GM21423 (cell line): ENCODE measurements around the gene AP2M1.

Experiments used
- ATAC-seq: cut with Tn5 transposase; IDR thresholded peaks from one replicate; pipeline ENCODE4 v1.9.1; 2021; ENCODE audit warnings: mild to moderate bottlenecking, moderate library complexity; ENCODE audit not compliant: unreplicated experiment

Gene AP2M1

DNA sequence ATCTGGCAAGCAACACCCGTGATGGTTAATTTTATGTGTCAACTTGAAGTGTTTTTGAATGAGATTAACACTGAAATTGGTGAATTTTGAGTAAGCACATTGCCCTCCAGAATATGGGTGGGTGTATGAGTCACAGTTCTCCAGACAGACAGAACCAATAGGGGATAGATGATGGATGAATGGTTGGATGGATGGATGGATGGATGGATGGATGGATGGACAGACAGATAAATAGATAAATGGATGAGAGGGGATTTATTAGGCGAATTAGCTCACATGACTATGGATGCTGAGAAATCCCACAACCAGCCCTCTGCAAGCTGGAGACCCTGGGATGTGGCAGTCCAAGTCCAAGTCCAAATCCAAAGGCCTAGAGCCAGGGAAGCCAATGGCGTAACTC, 49.3 kb downstream of the AP2M1 start:
- ATAC-seq: no peak

DNA sequence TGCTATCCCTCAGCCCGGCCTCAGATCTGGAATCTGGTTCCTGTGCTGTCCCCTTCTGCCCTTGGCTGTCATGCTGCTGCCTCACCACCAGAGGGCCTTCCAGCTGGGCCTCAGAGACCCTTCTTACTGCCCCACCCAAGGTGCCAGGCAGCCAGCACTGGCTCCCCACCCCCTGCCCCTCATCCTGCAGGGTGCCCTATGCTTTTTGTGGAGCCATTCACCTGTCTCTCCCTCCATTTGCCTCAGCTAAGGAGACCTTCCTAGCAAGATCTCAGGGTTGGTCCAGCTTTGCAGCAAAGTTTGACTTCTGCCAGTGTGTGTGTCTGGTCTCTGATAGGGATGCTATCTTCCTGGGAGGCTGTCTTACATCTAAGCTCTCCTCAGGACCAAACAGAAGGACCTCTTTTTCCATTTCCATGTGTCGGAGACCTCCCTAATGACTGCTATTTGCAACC, 52.9 kb downstream of the AP2M1 start:
- no peak for ATAC-seq

DNA sequence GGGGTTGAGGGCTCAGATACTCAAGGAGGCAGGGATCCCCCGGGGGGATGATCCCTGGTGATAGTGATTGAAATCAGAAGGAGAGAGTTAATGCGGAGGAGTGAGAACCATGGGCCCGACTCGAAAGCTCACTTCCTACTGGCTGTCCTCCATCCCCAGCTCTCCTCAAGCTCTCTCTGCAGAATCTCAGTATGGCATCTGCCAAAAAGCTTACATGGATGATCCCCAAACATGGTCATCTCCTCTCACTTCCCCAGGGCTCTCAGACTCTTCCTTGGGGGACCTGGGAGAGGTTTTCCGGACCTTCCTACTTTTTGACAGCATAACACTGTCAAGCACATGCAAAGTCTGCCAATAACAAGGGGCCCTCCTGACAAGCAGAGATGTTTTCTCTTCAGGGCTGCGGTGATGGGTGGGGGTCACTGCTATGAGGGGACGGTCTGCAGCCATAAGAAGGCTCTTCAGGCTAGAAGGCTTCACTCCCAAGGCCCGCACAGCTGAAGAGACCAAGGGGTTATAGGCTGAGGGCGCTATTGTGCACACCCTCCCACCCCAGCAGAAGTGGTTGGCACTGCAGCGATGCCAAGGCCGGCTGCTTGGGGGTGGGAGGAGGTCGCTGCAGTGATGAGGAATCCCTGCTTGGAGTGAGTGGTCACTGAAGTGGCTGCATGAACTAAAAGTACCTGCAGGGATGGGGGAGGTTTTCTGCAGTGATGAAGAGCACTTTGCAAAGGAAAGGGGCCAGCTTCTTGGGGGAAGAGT, 53.9 kb downstream of the AP2M1 start:
- no peak for ATAC-seq

DNA sequence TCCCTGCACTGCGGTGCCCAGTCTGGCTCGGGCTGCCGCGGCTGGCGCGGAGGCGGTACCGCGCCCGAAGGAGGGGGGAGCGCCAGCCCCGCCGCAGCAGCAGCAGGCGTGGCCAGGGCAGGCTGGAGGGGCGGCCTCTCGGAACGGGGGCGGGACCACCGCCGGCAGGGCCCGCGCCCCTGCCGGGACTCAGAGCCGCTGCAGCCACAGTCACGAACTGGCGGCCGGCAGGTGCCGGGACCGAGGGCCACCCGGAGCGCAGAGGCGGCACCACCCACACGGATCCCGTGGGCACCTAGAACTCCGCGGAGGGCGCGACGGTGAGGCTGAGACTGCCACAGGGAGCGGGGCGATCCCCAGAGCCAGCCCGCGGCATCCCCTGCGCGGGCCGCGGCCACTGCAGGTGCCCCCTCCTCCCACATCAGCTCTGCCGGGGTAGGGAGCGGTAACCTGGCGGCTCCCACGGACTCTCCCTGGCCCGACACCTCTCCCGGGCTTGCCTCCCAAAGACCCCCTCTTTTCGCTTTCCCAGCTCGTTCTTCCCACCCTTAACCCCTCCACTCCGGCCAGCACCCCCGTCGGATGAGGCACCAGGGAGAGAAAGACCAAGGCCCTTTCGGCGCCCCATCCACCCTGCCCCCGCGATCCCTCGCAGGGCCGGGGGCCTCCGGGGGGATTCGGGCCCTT, 54.9 kb downstream of the AP2M1 start, which contains the start of gene VWA5B2:
TSS of gene VWA5B2 (plus strand) at position 192 of the 687 bp plus-strand sequence. CDS start 944 bp downstream, outside the sequence.
- ATAC-seq: peak; percentile 85

DNA sequence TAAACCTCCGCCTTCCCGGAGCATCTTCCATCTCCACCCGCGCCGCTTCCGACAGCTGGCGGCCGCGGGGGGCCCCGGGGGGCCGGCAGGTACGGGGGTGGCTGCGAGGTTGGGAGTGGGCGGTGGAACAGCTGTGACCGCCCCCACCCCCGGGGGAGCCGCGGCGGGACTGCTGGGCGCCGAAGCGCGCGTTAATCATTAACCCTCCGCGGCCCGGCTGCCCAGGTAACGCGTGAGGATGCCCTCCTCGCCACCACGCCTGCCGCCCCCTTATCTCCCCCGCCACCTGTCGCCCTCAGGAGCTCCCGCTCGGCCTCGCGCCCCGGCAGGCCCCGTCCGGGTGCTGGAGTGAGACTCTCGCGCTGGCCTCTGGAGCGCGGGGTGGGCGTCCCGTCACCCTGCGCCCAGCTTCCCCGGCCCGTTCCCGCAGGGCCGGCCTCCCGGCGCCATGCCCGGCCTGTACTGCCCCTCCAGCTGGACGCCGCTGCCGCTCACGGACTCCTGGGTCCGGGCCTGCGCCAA, 55.5 kb downstream of the AP2M1 start:
- no peak for ATAC-seq

DNA sequence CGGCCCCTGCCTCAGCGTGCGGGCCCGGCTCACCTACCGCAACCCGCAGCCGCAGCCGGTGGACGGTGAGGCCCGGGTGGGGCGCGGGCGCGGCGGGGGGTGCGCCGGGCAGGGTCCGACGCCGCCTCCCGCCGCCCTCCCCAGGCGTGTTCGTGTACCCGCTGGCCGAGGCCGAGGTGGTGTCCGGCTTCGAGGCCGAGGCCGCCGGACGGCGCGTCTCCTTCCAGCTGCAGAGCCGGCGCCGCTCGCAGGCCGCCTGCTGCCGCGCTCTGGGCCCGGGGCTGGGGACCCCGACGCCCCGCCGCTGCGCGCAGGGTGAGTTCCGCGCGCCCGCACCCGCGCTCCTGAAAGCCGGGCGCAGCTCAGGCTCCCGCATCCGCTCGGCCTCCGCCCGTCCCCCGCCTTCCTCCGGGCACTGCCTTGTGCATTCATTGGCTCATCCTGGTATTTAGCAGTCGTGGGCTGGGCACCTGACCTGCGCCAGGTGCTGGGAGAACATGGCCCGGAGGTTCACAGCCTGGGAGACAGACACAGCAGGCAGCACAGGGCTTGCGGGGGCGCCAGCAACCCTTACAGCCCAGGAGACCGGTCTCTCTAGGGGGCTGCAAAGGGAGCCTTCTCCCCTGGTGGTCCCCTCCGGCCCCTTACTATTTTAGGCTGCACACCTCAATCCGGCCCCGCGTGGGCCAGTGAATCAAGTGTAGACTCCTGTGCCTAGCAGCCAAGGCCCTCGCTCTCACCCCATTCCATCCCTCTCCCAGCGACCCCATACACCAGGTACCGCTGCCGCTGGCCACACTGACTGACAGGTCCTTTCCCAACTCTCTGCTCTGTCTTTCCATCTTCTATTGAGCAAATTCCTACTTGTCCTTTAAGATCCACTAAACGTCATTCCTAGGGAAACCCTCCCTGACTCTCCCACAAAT, 56.2 kb downstream of the AP2M1 start:
- ATAC-seq: no peak

DNA sequence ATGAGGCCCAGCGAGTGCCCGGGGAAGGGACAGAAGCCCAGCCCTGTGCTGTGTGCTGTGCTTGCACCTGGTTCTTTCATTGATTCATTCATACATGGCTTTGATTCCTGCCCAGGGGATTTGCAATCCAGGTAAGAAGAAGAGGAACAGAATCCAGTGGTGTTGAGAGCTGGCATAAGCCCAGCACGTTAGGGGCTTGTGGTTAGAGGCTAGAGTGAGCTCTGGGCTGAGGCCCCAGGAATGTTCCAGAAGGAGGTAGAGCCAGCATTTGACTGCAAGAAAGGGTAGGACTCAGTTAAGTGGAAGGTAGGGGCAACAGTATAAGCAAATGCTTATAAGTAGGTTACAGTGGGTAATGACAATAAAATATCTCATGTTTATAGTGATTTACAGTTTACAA, 57.0 kb downstream of the AP2M1 start:
- ATAC-seq: no peak

DNA sequence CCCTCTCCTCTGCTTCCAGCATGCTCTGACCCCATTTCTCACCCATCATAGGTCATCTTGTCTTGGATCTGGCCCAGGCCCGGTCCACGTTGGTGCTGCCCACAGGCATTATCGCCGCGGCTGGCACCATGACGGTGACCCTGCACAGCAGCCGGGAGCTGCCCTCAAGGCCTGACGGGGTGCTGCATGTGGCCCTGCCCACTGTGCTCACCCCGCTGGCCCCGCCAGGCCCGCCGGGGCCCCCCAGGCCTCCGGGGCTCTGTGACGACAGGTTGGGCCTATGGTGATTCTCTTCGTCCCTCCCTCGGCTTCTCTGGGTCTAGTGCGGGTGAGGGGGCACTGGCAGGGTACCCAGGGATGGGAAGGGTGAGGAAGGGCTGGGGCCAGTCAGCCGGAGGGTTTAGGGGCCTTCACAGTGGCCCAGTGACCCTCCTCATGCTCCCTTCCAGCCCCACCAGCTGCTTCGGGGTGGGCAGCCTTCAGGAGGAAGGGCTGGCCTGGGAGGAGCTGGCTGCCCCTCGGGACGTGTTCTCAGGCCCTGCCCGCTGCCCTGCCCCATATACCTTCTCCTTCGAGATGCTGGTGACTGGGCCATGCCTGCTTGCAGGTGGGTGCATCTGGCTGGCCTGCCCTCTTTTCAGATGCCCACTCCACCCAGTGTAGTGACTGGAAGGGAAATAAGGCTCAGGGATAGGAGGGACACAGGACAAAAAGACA, 58.6 kb downstream of the AP2M1 start:
- no peak for ATAC-seq
